OCI-LY7 (cell line): Measurements from ENCODE around the gene BCDIN3D.

Experiments used
- CTCF ChIP-seq: fragments of 200-600 bp; sonication (generic); conservative IDR thresholded peaks from 2 replicates; pipeline ENCODE4 v1.5.1; 2014; ENCODE audit warnings: mild to moderate bottlenecking, antibody characterized with exemption, low read length, moderate library complexity, mixed read lengths
- EZH2phosphoT487 ChIP-seq: fragments of 200-600 bp; sonication (generic); IDR thresholded peaks from 2 replicates; pipeline ENCODE4 v1.6.1; 2018; ENCODE audit warnings: low read depth, borderline replicate concordance, mild to moderate bottlenecking, mixed run types, antibody characterized with exemption, low read length, moderate library complexity, mixed read lengths

- no peak for TF ChIP-seq CTCF
- TF ChIP-seq EZH2phosphoT487: no peak
Measured at GRCh38 chr12:49881415-49882247, 38.7 kb upstream of the BCDIN3D start.
